ENCODE measurements around the gene PSMA3. TPM values are rescaled to one million over a fixed set of nuclear protein-coding genes. Genes with fewer than 3 reads are reported as not detected.

Gene PSMA3
- total RNA-seq, 1 donor from 2014 or later = 222 TPM

DNA sequence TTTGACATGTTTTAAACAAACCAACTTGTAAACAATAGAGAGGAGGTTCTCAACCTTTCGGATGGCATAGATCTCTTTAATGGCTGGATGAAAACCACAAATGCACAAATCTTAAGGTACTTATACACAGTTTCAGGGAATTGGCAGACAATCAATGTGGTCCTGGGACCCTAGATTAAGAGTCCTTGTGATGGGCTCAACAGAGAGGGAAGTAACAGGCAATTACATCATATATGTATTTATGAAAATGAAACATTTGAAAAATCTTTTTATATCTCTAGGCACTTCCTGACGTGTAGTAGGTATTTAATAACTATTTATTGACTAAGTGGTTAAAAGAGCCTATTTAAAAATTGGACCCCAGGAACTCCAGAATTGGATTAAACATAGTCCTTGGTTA lies 43.8 kb upstream of the PSMA3 start:
- no peaks in the 10 kb centered on the region for H3K36me3 Mint-ChIP-seq (ENCODE audit: low read depth)
- H3K27me3 Mint-ChIP-seq (ENCODE audit: low read depth) = peaks cover 2% of the 10 kb centered on the region
- H3K27ac Mint-ChIP-seq (ENCODE audit: unreplicated experiment) = peak overlapping the region; percentile 96
- peaks cover 25% of the 10 kb centered on the region for H3K4me1 Mint-ChIP-seq
- no peak for TF ChIP-seq CTCF (conservative IDR thresholded peaks at IDR 0.05)
- H3K4me3 Mint-ChIP-seq = peak overlapping the region; percentile 98
- DNase-seq (ENCODE audit: low read depth, low spot score) = no peak
- H3K9me3 Mint-ChIP-seq = no peaks in the 10 kb centered on the region

GRCh38 chr14:58213176-58213575 lies 31.5 kb upstream of the PSMA3 start:
- Mint-ChIP-seq H3K4me3 (no peak overlapping the region), H3K27me3 (ENCODE audit: low read depth) (no peaks in the 10 kb centered on the region), H3K36me3 (ENCODE audit: low read depth) (peaks cover 18% of the 10 kb centered on the region), H3K4me1 (no peaks in the 10 kb centered on the region), H3K27ac (ENCODE audit: unreplicated experiment) (no peak overlapping the region), H3K9me3 (peaks cover 3% of the 10 kb centered on the region)
- DNase-seq (ENCODE audit: low read depth, low spot score) = no peak
- TF ChIP-seq CTCF (conservative IDR thresholded peaks at IDR 0.05) = no peak

- Mint-ChIP-seq H3K27ac (ENCODE audit: unreplicated experiment) (no peak overlapping the region), H3K36me3 (ENCODE audit: low read depth) (peaks cover 18% of the 10 kb centered on the region), H3K9me3 (peaks cover 3% of the 10 kb centered on the region), H3K4me1 (no peaks in the 10 kb centered on the region), H3K27me3 (ENCODE audit: low read depth) (no peaks in the 10 kb centered on the region), H3K4me3 (no peak overlapping the region)
- no peak for TF ChIP-seq CTCF (conservative IDR thresholded peaks at IDR 0.05)
- no peak for DNase-seq (ENCODE audit: low read depth, low spot score)
Observed at GRCh38 chr14:58215191-58215914, 29.3 kb upstream of the PSMA3 start.

- Mint-ChIP-seq H3K36me3 (ENCODE audit: low read depth) (peaks cover 21% of the 10 kb centered on the region), H3K9me3 (peaks cover 3% of the 10 kb centered on the region), H3K4me3 (no peak overlapping the region), H3K27me3 (ENCODE audit: low read depth) (no peaks in the 10 kb centered on the region), H3K27ac (ENCODE audit: unreplicated experiment) (no peak overlapping the region), H3K4me1 (no peaks in the 10 kb centered on the region)
- no peak for DNase-seq (ENCODE audit: low read depth, low spot score)
- TF ChIP-seq CTCF (conservative IDR thresholded peaks at IDR 0.05) = no peak
Observed at GRCh38 chr14:58216544-58216943, 28.1 kb upstream of the PSMA3 start.

GRCh38 chr14:58227096-58227819 lies 17.4 kb upstream of the PSMA3 start:
- Mint-ChIP-seq H3K27me3 (ENCODE audit: low read depth) (no peaks in the 10 kb centered on the region), H3K4me1 (no peaks in the 10 kb centered on the region), H3K36me3 (ENCODE audit: low read depth) (peaks cover 11% of the 10 kb centered on the region), H3K4me3 (no peak overlapping the region), H3K27ac (ENCODE audit: unreplicated experiment) (no peak overlapping the region), H3K9me3 (no peaks in the 10 kb centered on the region)
- DNase-seq (ENCODE audit: low read depth, low spot score) = no peak
- no peak for TF ChIP-seq CTCF (conservative IDR thresholded peaks at IDR 0.05)
